Activated CD4-positive, alpha-beta T cell treated with anti-CD3 and anti-CD28 coated beads for 36 hours (primary cell): ENCODE measurements around the gene PIGW. TPM values are rescaled to one million over a fixed set of nuclear protein-coding genes. Genes with fewer than 3 reads are reported as not detected.

Experiments
- ATAC-seq: fragments of 200-7000 bp; cut with Tn5 transposase; one replicate; pipeline ENCODE4 v1.10.0; 2021; ENCODE audit warnings: mild to moderate bottlenecking, moderate library complexity
- CTCF ChIA-PET: fragments of 350-600 bp; sonication (Branson Sonifier 250); formaldehyde crosslinking; loops from one replicate; lab custom pipeline; 2021; ENCODE audit warnings: antibody characterized with exemption; lab: Charles Lee
- POLR2A ChIA-PET: fragments of 350-600 bp; sonication (Branson Sonifier 250); formaldehyde crosslinking; loops from one replicate; lab custom pipeline; 2021; ENCODE audit warnings: antibody characterized with exemption, inconsistent platforms; lab: Charles Lee
- DNase-seq: peaks from one replicate; pipeline ENCODE4 v3.0.0-alpha.2; 2020
- H3K27ac Mint-ChIP-seq: one replicate; pipeline ENCODE4 v1.8.0; 2021; ENCODE audit warnings: mixed read lengths
- H3K27me3 Mint-ChIP-seq: one replicate; pipeline ENCODE4 v1.8.0; 2021; ENCODE audit warnings: mixed read lengths
- H3K36me3 Mint-ChIP-seq: one replicate; pipeline ENCODE4 v1.8.0; 2021; ENCODE audit warnings: low read depth, mixed read lengths
- H3K4me1 Mint-ChIP-seq: one replicate; pipeline ENCODE4 v1.8.0; 2021; ENCODE audit warnings: mixed read lengths
- H3K4me3 Mint-ChIP-seq: one replicate; pipeline ENCODE4 v1.8.0; 2021; ENCODE audit warnings: mild to moderate bottlenecking, moderate library complexity, mixed read lengths
- H3K9me3 Mint-ChIP-seq: one replicate; pipeline ENCODE4 v1.8.0; 2021; ENCODE audit warnings: low read depth, mixed read lengths
- intact Hi-C, 2 experiments: fragments of 100-400 bp; cut with DNase I in 1 of 2; cut with micrococcal nuclease in 1 of 2; formaldehyde crosslinking; loops; one replicate each; pipeline versions ENCODE4 v1.14.2 to v1.15.1; 2022 to 2024; cut with DNase I, micrococcal nuclease
- total RNA-seq, 2 experiments: library from RNA; stranded (reverse); gene quantifications; one replicate each; pipeline ENCODE4 v1.2.3, GENCODE V29; 2021

PIGW gene
- total RNA-seq, 2 experiments from 2014 or later, result 11.8 to 13.4 TPM

DNA sequence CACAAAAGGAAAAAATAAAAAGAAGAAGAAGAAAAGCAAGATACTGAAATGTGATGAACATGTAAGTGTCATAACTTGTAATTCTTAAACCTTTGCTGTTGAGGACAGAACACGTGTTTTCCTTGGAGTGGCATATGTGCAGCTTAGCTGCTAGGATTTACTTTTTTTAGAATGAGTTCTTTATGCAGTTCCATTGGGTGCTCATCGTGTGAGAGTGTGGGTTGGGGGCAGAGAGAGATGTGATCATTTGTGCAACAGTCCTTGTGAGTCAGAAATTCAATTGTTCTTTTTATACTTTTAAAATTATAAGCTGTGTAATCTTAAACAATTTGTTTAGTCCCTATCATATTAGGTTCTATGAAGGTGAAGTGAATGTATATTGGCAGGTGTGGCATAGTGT is 51.4 kb downstream of the PIGW start:
- Mint-ChIP-seq H3K9me3 (no peaks in the 10 kb centered on the region), H3K27me3 (no peaks in the 10 kb centered on the region), H3K36me3 (peaks cover 30% of the 10 kb centered on the region), H3K4me3 (no peak overlapping the region), H3K4me1 (peaks cover 11% of the 10 kb centered on the region), H3K27ac (no peak overlapping the region)
- POLR2A ChIA-PET, result interaction anchor here (1.2 kb wide), 1 partner anchor 15 kb away, joined by 3 read pairs; the partner anchor contains the start of gene MRM1
- intact Hi-C loops, result no loop called here
- DNase-seq (no peak), ATAC-seq (no peak)
- CTCF ChIA-PET, result interaction anchor here (0.7 to 2.9 kb wide), 2 partner anchors 17 to 22 kb away, joined by 4 to 6 read pairs; no protein-coding TSS in a partner anchor

Other genes starting within 250 kb of the PIGW start
- gene TBC1D3G, start 211.1 kb upstream of the PIGW start, total RNA-seq, result not detected
- gene TBC1D3H, start 146.6 kb upstream of the PIGW start, total RNA-seq, result not detected
- 10 to 100 TPM; 38.2 to 42.3 TPM for gene ZNHIT3, start 48.3 kb upstream of the PIGW start, total RNA-seq
- gene MYO19, start 119 bp upstream of the PIGW start, total RNA-seq, result 100 to 1,000 TPM; 110 to 127 TPM
- gene GGNBP2, start 9.9 kb downstream of the PIGW start, total RNA-seq, result 10 to 100 TPM; 75.2 to 81.4 TPM
- 10 to 100 TPM in 1 of 2 experiments, 1 to 10 TPM in 1; 9.2 to 10.2 TPM for gene DHRS11, start 56.9 kb downstream of the PIGW start, total RNA-seq
- gene MRM1, start 66.6 kb downstream of the PIGW start, total RNA-seq, result 10 to 100 TPM; 14.3 to 16.4 TPM